HG02943 (cell line): ENCODE measurements around the gene ARFIP1.

Experiments
- ATAC-seq: cut with Tn5 transposase; IDR thresholded peaks from one replicate; pipeline ENCODE4 v1.9.1; 2021; ENCODE audit warnings: mild to moderate bottlenecking, low read depth, moderate library complexity; ENCODE audit not compliant: unreplicated experiment

ARFIP1 gene

DNA sequence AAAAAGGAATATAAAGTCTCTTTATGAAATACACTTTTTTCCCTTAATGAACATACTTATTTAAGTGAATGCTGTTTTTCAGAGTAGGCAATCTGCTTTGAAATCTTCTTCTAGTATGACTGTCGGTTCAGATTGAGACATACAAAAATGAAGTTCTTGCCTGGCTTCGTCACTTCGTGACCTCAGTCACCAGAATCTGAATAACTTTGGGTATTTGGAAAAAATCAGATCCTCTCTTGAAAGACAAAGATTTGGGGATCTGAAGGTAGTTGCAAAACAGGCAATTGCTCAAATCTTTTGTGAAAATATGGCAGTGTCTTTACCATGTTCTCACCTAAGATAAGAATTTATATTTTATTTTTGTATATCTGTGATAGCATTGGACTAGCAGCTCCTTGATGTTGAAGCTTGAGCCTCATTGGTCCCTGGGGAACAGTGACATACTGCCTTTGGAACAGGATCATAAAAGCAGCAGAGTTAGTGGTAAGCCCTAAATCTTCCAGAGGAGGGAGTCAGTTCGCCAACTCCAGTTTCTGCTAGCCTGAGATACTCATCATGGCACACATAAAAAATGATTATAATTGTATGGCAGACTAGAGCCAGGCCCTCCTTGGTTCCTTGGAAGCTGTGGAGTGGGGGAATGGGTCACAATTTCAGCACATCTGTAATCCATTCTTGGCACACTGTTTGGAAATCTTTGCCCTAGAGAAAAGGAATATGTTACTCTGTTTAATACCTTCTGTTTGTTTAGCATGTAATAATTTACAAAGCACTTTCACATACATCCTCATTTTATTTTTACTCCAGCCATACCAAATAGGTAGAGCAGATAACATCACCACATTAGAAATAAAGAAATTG, 5.0 kb downstream of the ARFIP1 start:
- ATAC-seq: no peak

DNA sequence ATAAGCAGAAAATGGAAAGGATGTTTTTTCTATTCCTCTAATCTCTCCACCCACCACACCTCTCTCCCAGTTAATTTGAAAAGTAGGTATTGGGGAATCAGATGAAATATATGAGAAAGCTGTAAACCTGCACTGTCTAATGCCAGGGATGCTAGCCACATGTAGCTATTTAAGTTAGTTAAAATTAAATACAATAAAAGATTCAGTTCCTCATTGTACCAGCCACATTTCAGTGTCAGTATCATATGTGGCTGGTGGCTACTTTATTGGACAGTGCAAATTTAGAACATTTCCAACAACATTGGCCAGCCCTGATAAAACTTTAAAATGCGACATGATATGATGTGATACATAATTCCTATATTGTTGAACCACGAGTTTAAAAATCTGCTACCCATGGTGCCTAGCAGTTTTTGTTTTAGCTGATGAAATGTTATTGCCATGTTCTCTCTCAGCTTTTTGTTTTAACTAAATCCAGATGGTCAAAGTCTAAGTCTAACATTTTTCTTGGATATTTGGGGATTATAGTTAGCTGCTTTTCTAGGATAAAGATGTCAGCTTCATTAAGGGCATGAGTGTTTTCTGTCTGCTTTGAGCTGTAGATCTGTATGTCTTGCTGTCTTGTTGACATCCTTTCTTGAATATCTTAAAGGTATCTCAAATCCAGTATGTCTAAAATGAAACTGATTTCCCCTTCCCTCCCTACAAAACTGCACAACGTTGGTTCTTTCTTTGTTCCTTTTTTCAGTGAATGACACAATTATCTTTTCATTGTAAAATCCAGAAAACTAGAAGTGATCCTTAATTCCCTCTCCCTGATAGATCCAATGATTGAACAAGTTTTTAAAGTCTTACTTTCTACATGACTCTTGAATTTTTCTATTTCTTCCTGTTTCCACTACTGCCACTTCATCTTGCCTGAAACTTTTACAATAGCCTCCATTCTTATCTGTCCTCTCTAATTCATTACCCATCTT, 6.2 kb downstream of the ARFIP1 start:
- no peak for ATAC-seq

GRCh38 chr4:152786627-152787026, 6.9 kb downstream of the ARFIP1 start:
- ATAC-seq: no peak

DNA sequence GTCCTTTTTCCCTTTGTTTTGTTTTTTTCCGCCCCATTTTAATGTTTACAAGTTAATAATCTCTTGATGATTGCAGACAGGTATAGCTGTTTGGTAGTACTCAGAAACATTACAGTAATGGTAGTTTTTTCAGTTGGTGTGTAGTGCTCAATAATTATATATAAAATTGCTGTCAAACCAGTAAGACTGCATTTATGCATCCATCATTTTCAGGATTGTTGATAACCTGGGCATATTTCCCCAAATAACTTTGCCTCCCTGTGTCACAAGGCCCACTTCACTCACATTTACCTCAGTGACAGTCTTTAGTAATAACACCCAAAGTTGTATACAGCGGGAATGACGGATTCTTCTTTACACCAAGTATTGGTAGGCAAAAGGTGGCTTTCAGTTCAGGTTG, 16.1 kb downstream of the ARFIP1 start:
- no peak for ATAC-seq

GRCh38 chr4:152803541-152803940, 23.8 kb downstream of the ARFIP1 start:
- ATAC-seq: no peak

DNA sequence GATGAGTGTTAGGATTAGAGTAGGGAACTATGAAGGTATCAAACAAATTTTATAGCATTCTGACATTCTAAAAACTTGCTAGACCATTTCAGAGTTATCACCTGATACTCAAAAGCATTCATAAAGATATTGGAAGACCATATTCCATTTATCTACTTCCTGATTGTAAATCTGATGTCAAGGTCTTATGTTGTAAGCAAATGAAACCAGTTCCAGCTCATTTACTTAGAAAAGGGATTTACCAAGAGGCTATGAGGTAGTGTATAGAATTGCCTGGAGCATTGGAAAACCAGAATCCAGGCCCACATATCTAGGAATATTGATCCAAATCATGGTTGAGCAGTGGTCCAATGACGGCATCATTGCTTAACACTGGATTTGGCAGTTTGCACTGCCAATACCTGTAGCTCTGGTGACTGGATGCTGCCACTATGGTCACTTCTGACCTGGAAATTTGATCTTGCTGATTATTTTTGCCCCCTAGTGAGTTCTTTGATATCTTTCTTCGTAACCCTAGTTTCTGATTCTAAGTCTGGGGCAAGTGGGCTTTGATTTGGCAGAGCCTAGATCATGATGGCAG, 25.4 kb downstream of the ARFIP1 start:
- no peak for ATAC-seq

- ATAC-seq: no peak
Observed at GRCh38 chr4:152805818-152806217, 26.1 kb downstream of the ARFIP1 start.

DNA sequence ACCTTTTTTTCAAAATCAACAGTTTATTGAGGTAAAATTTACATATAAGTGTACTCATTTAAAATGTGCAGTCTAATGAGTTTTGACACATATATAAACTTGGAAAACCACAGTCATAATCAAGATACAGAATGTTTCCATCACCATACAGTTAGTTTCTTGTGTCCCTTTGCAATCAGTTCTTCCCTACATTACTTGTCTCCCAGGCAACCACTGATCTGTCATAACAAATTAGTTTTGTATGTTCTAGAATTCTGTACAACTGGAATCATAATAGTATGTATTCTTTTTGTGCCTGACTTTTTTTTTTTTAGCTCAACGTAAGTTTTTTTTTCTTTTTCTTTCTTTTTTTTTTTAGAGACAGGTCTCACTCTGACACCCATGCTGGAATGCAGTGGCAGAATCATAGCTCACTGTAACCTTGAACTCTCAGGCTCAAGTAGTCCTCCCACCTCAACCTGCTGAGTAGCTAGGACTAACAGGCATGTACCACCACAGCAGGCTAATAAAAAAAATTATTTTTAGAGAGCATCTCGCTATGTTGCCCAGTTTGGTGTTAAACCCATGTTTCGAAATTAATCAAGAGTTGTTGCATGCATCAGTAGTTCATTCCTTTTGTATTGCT, 26.9 kb downstream of the ARFIP1 start:
- ATAC-seq: no peak

DNA sequence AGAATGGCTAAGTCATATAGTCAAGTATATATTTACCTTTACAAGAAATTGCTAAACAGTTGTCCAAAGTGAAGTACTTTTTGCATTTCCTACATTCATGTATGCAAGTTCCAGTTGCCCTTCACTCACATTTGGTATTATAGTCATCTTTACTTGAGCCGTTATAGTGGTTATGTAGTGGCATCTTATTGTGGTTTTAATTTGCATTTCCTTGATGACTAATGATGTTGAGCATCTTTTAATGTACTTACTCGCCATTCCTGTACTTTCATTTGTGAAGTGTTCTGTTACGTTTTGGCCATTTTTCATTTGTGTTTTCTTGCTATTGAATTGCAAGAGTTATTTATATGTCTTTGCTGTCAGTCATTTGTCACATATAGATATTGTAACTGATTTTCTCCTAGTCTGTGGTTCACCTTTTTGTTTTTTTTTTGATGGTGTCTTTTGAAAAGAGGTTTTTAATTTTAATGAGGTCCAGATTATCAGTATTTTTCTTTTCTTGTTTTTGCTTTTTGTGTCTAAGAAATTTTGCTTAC, 27.6 kb downstream of the ARFIP1 start:
- no peak for ATAC-seq

- no peak for ATAC-seq
Observed at GRCh38 chr4:152808670-152809069, 28.9 kb downstream of the ARFIP1 start.

DNA sequence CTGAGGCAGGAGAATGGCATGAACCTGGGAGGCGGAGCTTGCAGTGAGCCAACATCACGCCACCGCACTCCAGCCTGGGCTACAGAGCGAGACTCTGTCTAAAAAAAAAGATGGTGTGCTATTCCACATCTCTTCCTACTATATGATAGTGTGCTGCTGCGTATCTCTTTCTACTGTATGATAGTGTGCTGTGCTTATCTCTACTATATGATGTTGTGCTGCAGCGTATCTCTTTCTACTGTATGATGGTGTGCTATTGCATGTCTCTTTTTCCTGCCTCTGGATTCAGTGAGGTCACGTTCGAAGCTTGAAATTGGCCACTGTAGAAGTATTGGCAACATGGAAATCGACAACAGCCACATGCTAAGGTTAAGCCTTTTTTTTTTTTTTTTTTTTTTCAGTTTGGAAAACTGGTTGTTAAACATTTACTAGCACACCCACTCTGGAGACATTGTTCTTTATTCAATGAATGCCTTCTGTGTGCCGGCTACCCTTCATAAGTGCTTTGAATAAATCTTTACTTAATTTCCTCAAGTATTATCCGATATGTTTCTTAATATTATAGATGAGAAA, 31.0 kb downstream of the ARFIP1 start:
- ATAC-seq: no peak

GRCh38 chr4:152815078-152815477, 35.3 kb downstream of the ARFIP1 start:
- ATAC-seq: no peak

- ATAC-seq: no peak
Observed at GRCh38 chr4:152817331-152817730, 37.6 kb downstream of the ARFIP1 start.

DNA sequence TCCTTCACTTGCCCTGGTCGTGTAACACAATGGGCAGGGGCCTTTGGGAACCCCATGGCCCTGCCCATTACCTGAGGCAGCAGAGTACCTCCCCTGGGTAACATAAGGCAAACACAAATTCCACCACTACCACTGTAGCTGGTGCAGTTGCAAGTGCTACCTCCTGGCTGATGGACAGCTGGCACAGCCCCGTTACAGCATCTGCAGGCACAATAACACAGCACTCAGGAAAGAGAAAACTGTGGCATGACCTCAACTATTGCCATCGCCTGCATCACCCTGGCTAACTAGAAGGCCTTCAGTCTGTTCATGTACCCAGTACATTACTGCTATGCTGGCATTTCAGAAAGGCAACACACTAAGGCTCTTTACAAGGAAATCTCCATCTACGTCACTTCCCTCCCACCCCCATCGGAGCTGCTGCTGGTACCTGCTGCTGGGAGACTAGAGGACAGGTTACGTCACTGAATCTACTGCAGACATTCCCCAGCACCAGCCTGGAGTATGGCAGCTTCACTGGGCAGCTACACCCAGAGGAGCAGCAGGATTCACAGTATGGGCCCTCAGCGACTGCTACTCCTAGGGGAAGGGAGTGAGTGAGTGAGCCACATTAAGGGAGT, 39.4 kb downstream of the ARFIP1 start:
- ATAC-seq: no peak

DNA sequence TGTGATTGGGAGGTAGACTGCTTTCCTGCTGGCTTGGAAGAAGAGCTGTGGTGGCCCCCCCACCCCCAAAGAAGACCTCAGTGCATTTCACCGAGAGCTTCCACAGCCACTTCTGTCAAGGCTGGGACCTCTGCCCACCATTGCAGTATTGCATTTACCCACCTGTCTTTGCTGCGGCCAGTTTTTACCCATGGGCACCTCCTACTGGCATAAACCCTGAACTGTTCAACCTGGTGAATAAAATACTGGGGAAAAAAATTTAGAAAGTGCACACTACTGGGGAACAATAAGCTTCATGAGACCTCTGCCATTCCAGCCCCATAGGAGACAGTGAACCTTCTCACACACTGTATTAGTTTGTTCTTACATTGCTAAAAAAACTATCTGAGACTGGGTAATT, 40.3 kb downstream of the ARFIP1 start:
- ATAC-seq: no peak

DNA sequence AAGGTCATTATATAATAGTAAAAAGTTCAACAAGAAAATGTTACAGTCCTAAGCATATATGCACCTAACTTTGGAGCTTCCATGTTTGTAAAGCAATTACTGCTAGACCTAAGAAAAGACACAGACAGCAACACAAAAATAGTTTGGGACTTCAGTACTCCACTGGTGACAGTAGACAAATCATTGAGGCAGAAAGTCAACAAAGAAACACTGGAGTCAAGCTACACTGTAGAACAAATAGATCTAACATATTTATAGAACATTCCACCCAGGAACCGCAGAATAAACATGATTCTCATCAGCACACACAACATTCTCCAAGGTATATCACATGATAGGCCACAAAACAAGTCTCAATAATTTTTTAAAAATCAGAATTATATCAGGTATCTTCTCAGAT, 42.6 kb downstream of the ARFIP1 start:
- ATAC-seq: no peak

GRCh38 chr4:152824561-152824960, 44.8 kb downstream of the ARFIP1 start:
- no peak for ATAC-seq

- no peak for ATAC-seq
Observed at GRCh38 chr4:152825336-152825735, 45.6 kb downstream of the ARFIP1 start.

DNA sequence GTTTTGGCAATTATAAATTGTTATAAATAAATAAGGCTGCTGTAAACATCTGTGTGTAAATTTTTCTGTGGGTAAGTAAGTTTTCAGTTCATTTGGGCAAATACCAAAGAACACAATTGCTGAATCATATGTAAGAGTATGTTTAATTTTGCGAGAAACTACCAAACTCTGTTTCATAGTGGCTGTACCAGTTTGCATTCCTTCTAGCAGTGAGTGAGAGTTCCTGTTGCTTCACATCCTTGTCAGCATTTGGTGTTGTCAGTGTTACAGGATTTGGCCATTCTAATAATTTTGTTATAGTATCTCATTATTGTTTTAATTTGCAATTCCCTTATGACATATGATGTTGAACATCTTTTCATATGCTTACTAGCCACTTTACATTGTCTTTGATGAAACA, 48.4 kb downstream of the ARFIP1 start:
- ATAC-seq: no peak

DNA sequence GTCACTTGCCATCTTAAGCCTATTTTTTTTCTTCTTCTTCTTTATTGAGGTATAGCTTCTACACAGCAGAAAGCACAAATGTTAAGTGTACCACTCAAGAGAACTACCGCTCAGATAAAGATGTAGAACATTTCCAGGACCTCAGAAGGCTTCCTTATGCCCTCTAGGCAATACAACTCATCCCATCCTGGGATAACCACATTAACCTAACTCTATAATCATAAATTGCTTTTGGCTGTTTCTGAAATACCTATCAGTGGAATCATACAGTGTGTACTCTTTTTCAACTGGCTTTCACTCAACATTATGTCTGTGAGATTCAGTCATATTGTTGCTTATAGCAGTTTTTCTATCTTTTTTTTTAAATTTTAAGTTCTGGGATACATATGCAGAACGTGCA, 51.7 kb downstream of the ARFIP1 start:
- no peak for ATAC-seq
